Endothelial cell of umbilical vein (primary cell): Measurements from ENCODE around the gene B3GALT6.

Experiments used
- CTCF ChIP-seq, 2 donors: IDR thresholded peaks; 1 replicate in 1 of 2; 2 replicates in 1 of 2; pipeline ENCODE4 v1.5.1; 2011; ENCODE audit warnings: low read length in 2 of 2, mild to moderate bottlenecking in 2 of 2, moderate library complexity in 2 of 2, control low read depth in 1 of 2, inconsistent platforms in 1 of 2, low read depth in 1 of 2; ENCODE audit not compliant: insufficient read depth in 1 of 2; ENCODE audit errors: extremely low read depth in 1 of 2
- FOS ChIP-seq: IDR thresholded peaks from 2 replicates; pipeline ENCODE4 v1.6.1; 2011; ENCODE audit warnings: mild to moderate bottlenecking, low read length, moderate library complexity, borderline replicate concordance; ENCODE audit not compliant: insufficient read depth
- MAX ChIP-seq: IDR thresholded peaks from 2 replicates; pipeline ENCODE4 v1.6.1; 2011; ENCODE audit not compliant: insufficient read depth, insufficient read length
- MYC ChIP-seq: IDR thresholded peaks from one replicate; pipeline ENCODE4 v1.6.1; 2011; ENCODE audit warnings: mild to moderate bottlenecking, low read depth, low read length
- POLR2A ChIP-seq: IDR thresholded peaks from 2 replicates; pipeline ENCODE4 v1.6.1; 2012; ENCODE audit warnings: low read depth, mild to moderate bottlenecking, control low read depth, low read length

DNA sequence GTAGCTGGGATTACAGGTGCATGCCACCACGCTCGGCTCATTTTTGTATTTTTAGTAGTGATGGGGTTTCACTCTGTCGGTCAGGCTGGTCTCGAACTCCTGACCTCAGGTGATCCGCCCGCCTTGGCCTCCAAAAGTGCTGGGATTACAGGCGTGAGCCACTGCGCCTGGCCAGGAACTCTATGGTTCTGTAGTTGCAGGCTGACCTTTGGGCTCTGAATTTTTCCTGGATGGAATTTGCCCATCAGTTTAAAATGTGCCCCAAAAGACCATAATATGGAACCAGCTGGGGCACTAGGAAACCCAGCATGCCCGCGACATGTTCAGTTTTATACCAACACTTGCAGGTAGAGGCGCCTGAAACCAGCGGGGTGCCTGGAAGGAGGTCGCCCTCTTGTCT, 46.6 kb downstream of the B3GALT6 start:
- TF ChIP-seq CTCF (IDR thresholded peaks at IDR 0.05; ENCODE audit: extremely low read depth in 1 of 2, insufficient read depth in 1 of 2, low read depth in 1 of 2, low read length in 2 of 2) (no peak), FOS (no peak), MAX (no peak), POLR2A (no peak), MYC (no peak)
